Natural killer cell (primary cell): ENCODE measurements around the gene ZMYND19. TPM values are rescaled to one million over a fixed set of nuclear protein-coding genes. Genes with fewer than 3 reads are reported as not detected.

Experiments used
- ATAC-seq, 3 donors: fragments of 150-1000 bp in 2 of 3; fragments of 200-7000 bp in 1 of 3; cut with Tn5 transposase; 1 replicate in 1 of 3; 2 replicates in 2 of 3; pipeline ENCODE4 v1.10.0; 2021; ENCODE audit warnings: mild to moderate bottlenecking in 2 of 3, moderate library complexity in 2 of 3
- DNase-seq, 2 donors: peaks; one replicate each; pipeline versions ENCODE4 v3.0.0 to v3.0.0-alpha.2; 2013 to 2021; ENCODE audit warnings: mixed read lengths in 1 of 2
- H3K27ac ChIP-seq: one replicate; pipeline ENCODE4 v1.5.1; 2013; ENCODE audit warnings: mild to moderate bottlenecking, low read length
- H3K27me3 ChIP-seq: one replicate; pipeline ENCODE4 v1.6.1; 2013; ENCODE audit warnings: low read length; ENCODE audit not compliant: control insufficient read depth, insufficient read depth
- H3K36me3 ChIP-seq: one replicate; pipeline ENCODE4 v1.6.1; 2013; ENCODE audit warnings: low read length; ENCODE audit not compliant: control insufficient read depth, insufficient read depth
- H3K4me1 ChIP-seq: one replicate; pipeline ENCODE4 v1.6.1; 2013; ENCODE audit warnings: low read length; ENCODE audit not compliant: control insufficient read depth, insufficient read depth
- H3K4me3 ChIP-seq: one replicate; pipeline ENCODE4 v1.5.1; 2013; ENCODE audit warnings: low read length
- H3K9me3 ChIP-seq: one replicate; pipeline ENCODE4 v1.6.1; 2013; ENCODE audit warnings: low read length; ENCODE audit not compliant: control insufficient read depth, insufficient read depth
- H3K27ac Mint-ChIP-seq, 2 donors: one replicate each; pipeline ENCODE4 v1.8.0; 2022; ENCODE audit warnings: mild to moderate bottlenecking in 2 of 2, mixed read lengths in 2 of 2, moderate library complexity in 1 of 2
- H3K27me3 Mint-ChIP-seq, 2 donors: one replicate each; pipeline ENCODE4 v1.8.0; 2022; ENCODE audit warnings: low read depth in 2 of 2, mixed read lengths in 2 of 2
- H3K36me3 Mint-ChIP-seq: one replicate; pipeline ENCODE4 v1.8.0; 2022; ENCODE audit warnings: mixed read lengths
- H3K4me1 Mint-ChIP-seq, 2 donors: one replicate each; pipeline ENCODE4 v1.8.0; 2022; ENCODE audit warnings: mixed read lengths in 2 of 2
- H3K4me3 Mint-ChIP-seq: one replicate; pipeline ENCODE4 v1.8.0; 2022; ENCODE audit warnings: mild to moderate bottlenecking, moderate library complexity, mixed read lengths
- H3K9me3 Mint-ChIP-seq, 2 donors: one replicate each; pipeline ENCODE4 v1.8.0; 2022; ENCODE audit warnings: mixed read lengths in 2 of 2
- WGBS: methylation state at CpG from one replicate; pipeline ENCODE4 v1.1.7; 2013; ENCODE audit warnings: missing lambda C conversion rate; ENCODE audit not compliant: insufficient coverage; 5-methylcytosine and 5-hydroxymethylcytosine counted together
- intact Hi-C: fragments of 100-400 bp; cut with micrococcal nuclease; formaldehyde crosslinking; loops from one replicate; pipeline ENCODE4 v1.14.2; 2022
- total RNA-seq, 4 donors: library from RNA; stranded (reverse); fragments of 120-200 nt in 1 of 4; gene quantifications; one replicate each; pipeline versions ENCODE4 v1.2.3 to v1.2.4, GENCODE V29; 2013 to 2022
- TF ChIP-seq, protein P1 (sequence below): fragments of 200-600 bp; IDR thresholded peaks from one replicate; pipeline ENCODE4 v1.8.0; 2022; ENCODE audit warnings: antibody characterized with exemption

The ZMYND19 gene
- total RNA-seq, 3 donors from 2014 or later (not counting 1 experiment from before 2014, with no cell fraction given), result 6.5 to 18.8 (median 16.3) TPM

DNA sequence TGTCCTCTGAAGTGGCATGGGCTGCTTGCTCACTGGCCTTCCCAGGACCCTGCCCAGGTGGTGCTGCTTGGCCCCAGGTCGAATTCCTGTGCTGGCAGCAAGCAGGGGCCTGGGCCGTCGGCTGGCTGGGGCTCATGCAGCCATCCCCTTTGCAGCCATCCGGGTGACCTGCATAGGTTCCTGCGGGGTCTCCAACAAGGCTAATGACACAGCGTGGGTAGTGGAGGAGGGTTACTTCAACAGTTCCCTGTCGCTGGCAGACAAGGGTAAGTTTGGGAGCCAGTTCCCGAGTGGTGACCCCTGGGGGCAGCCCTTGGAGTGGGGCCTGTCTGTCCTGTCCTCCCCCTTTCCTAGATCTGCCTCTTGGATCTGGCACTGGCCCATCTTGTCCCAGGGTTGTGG lies 22.4 kb upstream of the ZMYND19 start:
- H3K27ac ChIP-seq, result no peak overlapping the region
- ATAC-seq (no peak), DNase-seq (no peak)
- H3K4me3 ChIP-seq, result no peak overlapping the region
- Mint-ChIP-seq H3K9me3 (no peaks in the 10 kb centered on the region), H3K4me3 (no peak overlapping the region), H3K4me1 (peaks cover 7 to 20% of the 10 kb centered on the region in 2 donors), H3K27me3 (no peaks in the 10 kb centered on the region), H3K27ac (no peak overlapping the region), H3K36me3 (no peaks in the 10 kb centered on the region)
- TF ChIP-seq, protein P1, sequence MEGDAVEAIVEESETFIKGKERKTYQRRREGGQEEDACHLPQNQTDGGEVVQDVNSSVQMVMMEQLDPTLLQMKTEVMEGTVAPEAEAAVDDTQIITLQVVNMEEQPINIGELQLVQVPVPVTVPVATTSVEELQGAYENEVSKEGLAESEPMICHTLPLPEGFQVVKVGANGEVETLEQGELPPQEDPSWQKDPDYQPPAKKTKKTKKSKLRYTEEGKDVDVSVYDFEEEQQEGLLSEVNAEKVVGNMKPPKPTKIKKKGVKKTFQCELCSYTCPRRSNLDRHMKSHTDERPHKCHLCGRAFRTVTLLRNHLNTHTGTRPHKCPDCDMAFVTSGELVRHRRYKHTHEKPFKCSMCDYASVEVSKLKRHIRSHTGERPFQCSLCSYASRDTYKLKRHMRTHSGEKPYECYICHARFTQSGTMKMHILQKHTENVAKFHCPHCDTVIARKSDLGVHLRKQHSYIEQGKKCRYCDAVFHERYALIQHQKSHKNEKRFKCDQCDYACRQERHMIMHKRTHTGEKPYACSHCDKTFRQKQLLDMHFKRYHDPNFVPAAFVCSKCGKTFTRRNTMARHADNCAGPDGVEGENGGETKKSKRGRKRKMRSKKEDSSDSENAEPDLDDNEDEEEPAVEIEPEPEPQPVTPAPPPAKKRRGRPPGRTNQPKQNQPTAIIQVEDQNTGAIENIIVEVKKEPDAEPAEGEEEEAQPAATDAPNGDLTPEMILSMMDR, result no peak
- intact Hi-C loops, result no loop called here
- peaks cover 21% of the 10 kb centered on the region for H3K36me3 ChIP-seq
- peaks cover 32% of the 10 kb centered on the region for H3K4me1 ChIP-seq
- no peaks in the 10 kb centered on the region for H3K9me3 ChIP-seq
- no peaks in the 10 kb centered on the region for H3K27me3 ChIP-seq
- 84% methylated on average over 8 of the region's 8 CpGs for WGBS

DNA sequence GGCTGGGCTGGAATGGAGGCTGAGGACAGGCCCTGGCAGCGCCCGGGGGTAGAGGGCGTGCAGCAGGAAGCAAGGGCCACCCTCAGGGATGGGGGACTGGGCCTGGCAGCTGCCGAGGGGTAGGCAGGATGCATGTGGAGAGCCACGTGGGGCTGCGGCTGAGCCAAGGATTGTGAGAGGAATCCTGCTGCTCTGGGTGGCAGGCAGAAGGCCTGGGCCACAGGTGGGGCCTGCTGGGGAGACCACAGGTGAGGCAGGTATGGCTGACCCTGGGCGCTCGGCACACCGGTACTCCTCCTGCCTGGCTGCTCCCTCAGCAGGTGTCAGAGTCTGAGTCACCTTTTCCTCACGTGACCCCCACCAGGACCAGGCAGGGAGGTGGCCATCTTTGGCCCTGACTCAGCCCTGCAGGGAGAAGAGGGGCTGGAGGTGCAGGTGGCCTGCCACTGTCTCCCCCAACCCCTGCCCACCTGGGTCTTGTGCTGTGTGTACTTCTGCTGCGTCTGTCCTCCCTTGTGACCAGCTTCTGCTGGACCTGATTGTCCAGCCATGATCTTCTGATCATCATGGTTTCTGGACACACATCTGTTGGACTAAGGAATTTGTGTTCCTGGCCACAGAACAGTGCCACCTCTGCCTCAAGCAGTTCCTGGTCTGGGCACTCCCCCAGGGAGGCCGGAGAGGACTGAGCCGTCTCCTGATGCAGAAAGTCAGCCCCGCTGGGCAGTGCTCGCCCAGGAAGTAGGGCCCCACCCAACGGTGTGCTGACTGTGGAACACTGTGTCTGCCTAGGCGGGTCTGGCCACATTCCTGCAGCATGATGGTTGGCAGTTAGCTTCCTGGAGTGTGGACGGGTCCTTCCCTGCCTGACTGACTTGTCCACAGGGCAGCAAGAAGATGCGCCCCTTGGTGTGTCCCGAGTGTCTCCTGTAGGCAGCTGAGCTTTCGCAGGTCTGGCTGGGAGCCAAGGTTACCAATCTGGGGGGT lies 21.6 kb upstream of the ZMYND19 start:
- Histone ChIP-seq H3K36me3 (peaks cover 21% of the 10 kb centered on the region), H3K4me1 (peaks cover 36% of the 10 kb centered on the region), H3K27ac (no peak overlapping the region), H3K4me3 (no peak overlapping the region), H3K27me3 (no peaks in the 10 kb centered on the region), H3K9me3 (no peaks in the 10 kb centered on the region)
- H3K27me3 Mint-ChIP-seq, result no peaks in the 10 kb centered on the region
- H3K36me3 Mint-ChIP-seq, result no peaks in the 10 kb centered on the region
- TF ChIP-seq, protein P1, result no peak
- WGBS, result 56% methylated on average over 21 of the region's 21 CpGs
- ATAC-seq, result peak in 2 of 3 donors; percentile 21 to 46
- no peak overlapping the region for H3K4me3 Mint-ChIP-seq
- peaks cover 0 to 22% of the 10 kb centered on the region in 2 donors for H3K4me1 Mint-ChIP-seq
- H3K27ac Mint-ChIP-seq, result peak overlapping the region in 1 of 2 donors; percentile 53
- no peak for DNase-seq
- intact Hi-C loops, result no loop called here
- no peaks in the 10 kb centered on the region for H3K9me3 Mint-ChIP-seq

DNA sequence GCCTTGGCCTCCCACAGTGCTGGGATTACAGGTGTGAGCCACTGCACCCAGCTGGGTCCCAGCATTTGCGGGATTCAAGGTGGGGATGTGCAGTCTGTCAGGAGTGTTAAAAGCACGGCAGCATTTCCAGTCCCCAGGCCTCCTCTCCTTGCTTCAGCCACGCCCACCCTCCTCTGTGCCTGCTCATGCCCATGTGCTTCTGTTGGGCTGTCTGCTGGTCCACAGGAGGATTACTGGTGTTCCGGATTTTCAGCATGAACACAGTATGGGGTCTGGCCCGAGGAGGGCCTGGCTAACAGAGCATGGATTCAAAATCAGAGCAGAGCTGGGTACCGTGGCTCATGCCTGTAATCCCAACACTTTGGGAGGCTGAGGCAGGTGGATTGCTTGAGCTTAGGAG lies 20.6 kb upstream of the ZMYND19 start:
- no peaks in the 10 kb centered on the region for H3K9me3 ChIP-seq
- H3K36me3 Mint-ChIP-seq, result no peaks in the 10 kb centered on the region
- H3K4me3 Mint-ChIP-seq, result no peak overlapping the region
- intact Hi-C loops, result no loop called here
- H3K27me3 Mint-ChIP-seq, result no peaks in the 10 kb centered on the region
- no peak overlapping the region for H3K4me3 ChIP-seq
- no peak for ATAC-seq
- H3K4me1 ChIP-seq, result peaks cover 44% of the 10 kb centered on the region
- TF ChIP-seq, protein P1, result no peak
- no peaks in the 10 kb centered on the region for H3K9me3 Mint-ChIP-seq
- DNase-seq, result no peak
- peak overlapping the region in 1 of 2 donors; percentile 53 for H3K27ac Mint-ChIP-seq
- H3K36me3 ChIP-seq, result peaks cover 21% of the 10 kb centered on the region
- H3K4me1 Mint-ChIP-seq, result peaks cover 0 to 28% of the 10 kb centered on the region in 2 donors
- H3K27me3 ChIP-seq, result no peaks in the 10 kb centered on the region
- WGBS, result 95% methylated on average over 6 of the region's 6 CpGs
- H3K27ac ChIP-seq, result no peak overlapping the region
